GM12873 (cell line): ENCODE measurements around the gene ADCY6.

Experiments used
- TF ChIP-seq, protein P1 (sequence below): IDR thresholded peaks from 2 replicates; pipeline ENCODE4 v1.5.1; 2012; ENCODE audit warnings: low read depth, mild to moderate bottlenecking, moderate library complexity, low read length, control low read depth; ENCODE audit not compliant: insufficient read depth; ENCODE audit errors: missing control alignments

The ADCY6 gene

DNA sequence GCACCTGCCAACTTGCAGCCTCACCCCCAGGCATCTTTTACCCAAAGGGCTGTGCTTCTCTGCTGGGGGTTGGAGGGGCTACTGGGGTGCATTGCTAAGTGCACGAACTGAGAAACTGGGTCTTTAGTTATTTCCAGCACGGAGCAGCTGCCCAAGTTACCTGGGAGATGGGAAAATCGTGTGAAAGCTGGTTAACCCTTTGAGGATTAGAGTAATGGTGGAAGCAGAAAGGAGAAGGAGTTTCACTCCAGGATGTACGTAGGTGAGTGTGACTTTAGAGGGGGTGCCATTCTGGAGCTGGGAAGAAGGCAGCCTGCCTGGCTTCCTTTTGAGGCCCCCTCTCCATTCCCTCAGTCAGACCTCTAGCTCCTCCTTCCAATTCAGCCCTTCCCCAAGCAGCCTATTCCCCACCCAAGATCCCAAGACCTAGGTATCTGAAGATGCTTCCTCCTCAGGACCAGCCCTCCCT, 1.0 kb upstream of the ADCY6 start:
- TF ChIP-seq, protein P1, sequence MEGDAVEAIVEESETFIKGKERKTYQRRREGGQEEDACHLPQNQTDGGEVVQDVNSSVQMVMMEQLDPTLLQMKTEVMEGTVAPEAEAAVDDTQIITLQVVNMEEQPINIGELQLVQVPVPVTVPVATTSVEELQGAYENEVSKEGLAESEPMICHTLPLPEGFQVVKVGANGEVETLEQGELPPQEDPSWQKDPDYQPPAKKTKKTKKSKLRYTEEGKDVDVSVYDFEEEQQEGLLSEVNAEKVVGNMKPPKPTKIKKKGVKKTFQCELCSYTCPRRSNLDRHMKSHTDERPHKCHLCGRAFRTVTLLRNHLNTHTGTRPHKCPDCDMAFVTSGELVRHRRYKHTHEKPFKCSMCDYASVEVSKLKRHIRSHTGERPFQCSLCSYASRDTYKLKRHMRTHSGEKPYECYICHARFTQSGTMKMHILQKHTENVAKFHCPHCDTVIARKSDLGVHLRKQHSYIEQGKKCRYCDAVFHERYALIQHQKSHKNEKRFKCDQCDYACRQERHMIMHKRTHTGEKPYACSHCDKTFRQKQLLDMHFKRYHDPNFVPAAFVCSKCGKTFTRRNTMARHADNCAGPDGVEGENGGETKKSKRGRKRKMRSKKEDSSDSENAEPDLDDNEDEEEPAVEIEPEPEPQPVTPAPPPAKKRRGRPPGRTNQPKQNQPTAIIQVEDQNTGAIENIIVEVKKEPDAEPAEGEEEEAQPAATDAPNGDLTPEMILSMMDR = no peak

DNA sequence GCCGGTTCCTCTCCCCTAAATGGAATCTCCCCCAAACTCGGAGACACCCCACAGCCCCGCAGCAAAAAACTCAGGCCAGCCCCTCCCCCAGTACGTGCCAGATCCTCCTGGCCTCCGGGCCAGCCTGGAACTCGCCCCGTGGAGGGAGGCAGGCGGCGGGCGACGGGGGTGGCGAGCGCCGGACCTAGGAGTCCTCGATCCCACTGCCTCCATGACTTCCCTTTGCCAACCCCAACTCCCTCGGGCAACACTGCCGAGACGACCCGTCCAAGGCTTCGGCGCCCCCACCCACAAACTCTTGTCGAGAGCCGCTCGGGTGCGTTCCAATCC, 400 bp downstream of the ADCY6 start:
- TF ChIP-seq, protein P1 = no peak

DNA sequence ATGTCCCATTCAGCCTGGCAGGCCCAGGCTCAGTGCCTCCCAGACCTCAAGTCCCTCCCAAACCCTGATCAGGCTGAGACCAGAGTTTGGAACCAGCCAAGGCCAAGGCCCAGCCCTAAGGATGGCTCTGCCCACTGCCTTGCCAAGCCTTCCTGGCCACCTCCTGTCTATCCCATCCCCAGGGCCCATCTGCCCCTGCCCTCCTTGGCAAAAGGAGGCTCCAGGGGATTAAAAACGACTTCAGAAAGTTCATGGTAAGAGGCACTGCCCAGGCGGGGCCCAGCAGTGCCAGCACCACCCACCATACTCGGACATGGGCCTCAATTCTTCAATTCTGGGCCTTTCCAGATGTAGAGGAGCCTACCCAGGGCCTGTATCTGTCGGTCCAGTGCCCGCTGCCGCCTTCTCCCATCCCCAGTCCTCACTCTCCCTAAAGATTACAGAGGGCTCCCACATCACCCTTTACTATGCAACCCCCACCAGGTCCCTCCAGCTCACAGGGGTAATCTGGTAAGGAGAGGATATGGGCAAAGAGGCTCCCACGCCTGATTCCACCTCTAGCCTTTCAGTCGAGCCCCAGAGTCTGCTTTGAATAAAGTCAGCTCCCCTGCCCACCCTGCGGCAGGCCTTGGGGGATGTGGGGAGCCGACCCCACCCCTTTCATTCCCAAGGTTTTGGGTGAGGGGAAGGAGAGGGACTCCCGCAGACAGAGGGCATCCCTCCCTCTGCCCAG, 932 bp downstream of the ADCY6 start:
- TF ChIP-seq, protein P1 = no peak

DNA sequence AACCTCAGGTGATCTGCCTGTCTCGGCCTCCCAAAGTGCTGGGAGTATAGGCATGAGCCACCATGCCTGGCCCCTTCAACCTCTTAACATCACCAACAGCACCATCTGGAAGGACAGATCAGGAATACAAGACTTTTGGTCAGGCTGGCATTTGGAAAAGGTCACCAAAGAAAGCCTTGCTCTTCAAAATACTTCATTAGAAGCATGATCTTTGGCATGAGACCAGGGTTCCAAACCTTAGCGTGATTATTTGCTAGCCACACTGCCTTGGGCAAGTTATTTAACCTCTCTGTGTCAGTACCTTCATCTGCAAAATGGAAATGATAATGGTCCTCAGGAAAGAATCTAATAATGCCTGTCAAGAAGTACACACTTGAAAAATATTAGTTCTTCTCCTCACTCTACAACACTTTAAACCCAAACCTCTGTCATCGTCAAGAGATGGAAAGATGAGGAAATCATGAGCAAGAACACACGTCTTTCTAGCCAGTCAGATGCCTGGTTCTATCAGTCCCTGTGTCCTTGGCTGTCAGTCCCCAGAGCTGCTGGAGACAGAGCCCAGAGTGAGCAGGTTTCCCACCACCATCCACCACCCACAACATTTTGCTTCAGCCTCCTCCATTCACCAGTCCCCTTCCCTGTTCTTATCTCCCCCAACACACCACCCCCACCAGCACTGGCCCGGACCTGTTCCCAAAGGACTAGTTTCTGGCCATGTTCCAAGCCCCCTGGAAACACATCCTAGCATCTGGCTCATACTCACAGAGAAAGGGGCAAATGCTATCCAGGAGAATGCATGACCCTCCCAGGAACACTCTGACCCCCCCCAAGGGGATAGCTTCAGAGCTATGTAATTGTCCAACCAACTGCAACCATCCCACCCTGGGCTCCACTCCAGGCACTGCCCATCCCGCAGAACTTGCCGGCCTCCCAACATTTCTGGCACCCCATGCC, 2.0 kb downstream of the ADCY6 start:
- TF ChIP-seq, protein P1 = no peak

DNA sequence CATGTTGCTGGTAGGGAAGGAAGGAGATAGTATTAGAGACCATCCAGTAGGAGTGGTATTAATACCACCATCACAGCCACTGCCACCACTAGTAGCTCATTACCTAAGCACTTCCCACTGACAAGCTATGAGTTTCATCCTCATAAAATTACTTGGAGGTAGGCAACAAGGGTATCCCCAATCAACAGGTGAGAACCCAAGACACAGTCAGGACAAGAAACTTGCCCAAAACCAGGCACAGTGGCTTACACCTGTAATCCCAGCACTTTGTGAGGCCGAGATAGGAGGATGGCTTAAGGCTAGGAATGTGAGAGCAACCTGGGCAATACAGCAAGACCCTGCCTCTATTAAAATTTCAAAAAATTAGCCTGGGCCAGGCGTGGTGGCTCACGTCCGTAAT, 5.5 kb downstream of the ADCY6 start:
- TF ChIP-seq, protein P1 = no peak

DNA sequence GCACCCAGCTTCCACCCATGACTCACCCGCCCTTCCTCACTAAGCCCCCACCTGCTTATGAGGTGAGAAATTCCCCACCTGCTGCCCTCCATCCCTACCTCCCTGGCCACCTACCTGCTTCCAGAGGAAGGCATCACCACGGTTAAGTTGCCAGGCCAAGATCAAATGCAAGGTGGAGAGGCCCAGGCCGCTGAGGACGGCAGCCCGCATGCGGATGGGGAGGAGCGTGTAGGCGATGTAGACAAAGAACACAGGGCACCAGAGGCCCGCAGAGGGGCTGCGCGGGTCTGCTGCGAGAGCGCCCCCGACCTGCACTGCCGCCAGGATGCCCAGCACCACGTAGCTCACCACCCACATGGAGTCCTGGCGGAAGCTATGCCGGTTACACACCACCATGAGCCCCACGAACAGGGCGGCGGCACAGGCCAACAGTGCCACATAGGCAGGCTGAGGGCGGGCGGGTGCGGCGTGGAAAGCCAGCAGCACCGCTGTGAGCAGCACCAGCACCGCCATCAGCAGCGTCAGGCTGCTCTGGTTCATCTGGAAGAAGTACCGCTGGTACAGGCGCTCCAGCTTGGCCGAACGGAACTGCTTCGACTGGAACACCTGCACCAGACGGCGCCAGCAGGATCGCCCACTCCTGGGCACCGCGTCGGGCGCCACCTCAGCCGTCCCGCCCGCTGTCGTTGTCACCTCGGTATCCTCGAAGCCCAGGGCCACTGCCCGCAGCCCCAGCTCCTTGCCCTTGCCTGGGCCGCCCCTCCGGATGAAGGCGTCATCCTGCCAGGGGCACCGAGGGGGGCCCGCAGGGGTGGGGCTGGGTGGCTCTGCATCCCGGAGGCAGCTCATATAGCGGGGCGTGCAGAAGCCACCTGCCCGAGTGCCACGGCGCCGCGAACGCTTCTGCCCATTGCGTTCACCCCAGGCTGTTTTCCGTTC, 6.2 kb downstream of the ADCY6 start:
- TF ChIP-seq, protein P1 = no peak
